ENCODE data around the gene SHMT1.
A peak's percentile ranks its signal among the peaks of the same experiment; 100 is the strongest.
"Not testable (repeated sequence)": the region's sequence is repeated elsewhere in the genome, so short reads cannot be mapped to it uniquely, and the experiment has no call there.

Gene SHMT1

DNA sequence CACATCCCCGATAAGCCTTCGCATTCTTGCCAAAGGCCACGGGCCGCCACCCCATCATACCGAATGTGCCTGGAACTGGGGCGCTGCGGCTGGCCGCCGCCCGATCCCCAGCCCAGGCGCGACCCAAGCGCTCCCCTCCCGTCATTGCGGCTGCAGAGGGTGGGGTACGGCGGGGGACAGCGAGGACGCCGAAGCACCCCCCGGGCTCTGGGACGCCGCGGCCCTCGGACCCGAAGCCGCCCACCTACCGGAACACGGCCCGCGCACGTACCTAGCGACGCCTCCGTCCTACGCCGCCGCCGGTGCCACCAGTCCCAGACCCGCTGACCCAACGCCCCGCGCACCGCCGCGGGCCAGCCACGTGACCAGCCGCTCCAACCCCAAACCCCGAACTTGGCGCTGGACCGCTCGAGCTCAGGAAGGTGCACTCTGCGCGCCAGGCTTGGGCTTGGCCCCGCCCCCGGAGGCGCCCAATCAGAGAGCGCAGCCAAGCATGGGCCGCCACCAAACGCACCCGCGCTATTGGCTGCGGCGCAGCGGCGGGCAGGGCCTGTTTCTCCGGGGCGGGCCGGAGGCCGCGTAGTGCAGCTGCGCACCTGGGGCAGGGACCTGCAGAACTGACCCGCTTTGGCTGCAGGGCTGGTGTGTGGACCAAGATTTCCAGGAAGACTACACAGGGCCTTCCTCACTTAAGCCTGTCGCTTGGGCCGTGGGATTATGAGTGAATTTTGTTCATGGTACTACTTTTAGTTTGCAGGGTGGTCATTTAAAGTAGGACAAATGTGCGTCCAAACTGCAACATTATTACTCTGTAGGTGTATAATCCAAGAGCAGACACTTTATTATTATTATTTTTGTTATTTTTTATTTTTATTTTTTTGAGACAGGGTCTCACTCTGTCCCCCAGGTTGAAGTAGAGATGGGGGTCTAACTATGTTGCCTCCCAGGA lies at the start of gene SHMT1:
TSS of gene SHMT1 (minus strand) at position 450 of the 949 bp plus-strand sequence. CDS start 7,569 bp downstream, outside the sequence.
- peak; percentile 77 for DNase-seq (ENCODE audit: low read depth)

DNA sequence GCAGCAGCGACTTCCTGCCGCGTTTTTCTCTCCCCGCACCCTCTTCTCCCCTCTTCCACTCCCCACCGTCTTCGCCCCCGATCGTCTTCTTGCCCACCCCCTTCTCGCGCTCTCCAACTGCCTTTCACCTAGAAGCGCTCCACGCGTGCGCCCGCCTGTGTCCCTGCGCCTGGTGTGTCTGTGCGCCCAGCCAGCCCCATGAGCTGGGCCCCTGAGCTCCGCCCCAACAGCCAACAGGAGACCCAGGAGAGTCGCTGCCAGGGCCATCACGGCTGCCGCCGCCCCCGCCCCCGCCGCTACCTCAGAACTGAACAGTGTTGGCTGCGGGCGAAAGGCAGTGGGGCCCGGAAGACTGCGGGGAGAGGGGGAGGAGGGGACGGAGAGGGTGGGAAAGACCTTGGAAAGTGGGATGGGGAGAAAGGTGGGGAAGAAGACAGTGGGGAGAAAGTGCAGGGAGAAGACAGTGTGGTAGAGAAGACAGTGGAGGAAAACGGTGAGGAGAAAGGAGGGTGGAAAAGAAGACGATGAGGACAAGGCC lies 48.7 kb upstream of the SHMT1 start:
- not testable (repeated sequence) for DNase-seq (ENCODE audit: low read depth)

DNA sequence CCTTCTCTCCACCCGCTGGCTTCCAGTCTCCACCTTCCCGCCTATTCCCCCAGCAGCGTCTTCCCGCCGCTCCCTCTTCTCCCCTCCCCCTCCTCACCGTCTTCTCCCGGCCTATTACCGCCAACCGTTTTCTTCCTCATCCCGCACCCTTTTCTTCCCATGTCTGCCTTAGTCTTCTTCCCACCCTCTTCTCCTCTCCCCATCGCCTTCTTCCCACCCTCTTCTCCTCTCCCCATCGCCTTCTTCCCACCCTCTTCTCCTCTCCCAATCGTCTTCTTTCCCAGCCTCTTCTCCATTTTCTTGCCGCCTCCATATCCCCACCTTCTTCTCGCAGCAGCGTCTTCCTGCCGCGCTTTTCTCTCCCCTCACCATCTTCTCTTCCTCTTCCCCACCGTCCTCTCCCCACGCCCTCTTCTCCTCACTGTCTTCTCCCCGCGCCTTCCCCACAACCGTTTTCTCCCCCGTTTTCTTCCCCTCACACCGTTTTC lies 48.1 kb upstream of the SHMT1 start:
- peak; percentile 71 for DNase-seq (ENCODE audit: low read depth)

DNA sequence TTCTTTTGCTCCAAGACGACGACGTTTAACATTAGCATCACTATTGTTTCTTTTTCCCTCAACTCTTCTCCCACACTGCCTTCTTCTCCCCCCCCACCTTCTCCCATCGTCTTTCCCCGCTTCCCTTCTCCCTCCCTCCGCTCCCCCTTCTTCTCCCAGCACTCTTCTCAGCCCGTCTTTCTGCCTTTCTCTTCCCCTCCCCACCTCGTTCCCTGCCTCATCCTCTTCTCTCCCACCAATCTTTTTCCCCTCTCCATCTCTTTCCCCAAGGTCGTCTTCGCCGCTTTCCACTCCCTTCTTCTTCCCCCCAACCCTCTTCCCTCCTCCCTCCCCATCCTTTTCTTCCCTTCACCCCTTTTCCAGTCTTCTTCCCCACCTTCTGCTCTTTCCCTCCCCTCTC lies 47.4 kb upstream of the SHMT1 start:
- peak; percentile 27 for DNase-seq (ENCODE audit: low read depth)

DNA sequence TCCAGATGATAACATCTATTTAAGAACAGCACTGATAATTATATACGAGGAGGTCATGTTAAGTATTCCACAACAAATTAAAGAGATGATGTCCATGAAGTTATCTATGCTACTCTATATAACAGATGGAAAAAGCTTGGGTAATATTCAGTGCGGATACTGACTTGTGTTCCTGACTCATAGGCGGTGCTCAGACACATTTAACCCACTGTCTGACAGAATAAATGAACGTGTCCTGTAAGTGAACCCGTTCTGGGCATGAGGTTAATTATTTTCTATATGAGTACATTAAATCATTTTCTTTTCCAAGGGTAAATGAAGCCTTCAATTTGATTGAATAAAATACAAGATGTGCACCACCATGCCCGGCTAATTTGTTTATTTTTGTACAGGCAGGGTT lies 46.0 kb upstream of the SHMT1 start:
- DNase-seq (ENCODE audit: low read depth): peak; percentile 55

DNA sequence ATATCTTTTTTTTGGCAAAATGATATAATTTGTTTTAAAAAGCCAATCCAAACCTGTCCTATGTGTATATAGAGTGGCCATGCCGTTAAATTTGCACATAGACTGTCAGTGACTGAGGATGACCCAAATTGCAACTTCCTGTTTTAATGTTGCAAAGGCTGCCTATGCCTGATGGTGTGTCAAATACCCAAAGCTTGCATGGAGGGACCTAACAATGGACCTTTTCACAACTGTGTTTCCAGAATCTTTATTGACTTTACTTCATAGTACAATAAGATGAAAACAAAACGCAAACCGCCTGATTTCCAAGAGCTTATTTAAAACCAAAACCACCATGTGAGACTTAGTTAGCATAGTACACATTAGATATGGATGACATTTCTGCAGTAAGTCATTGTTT lies 45.6 kb upstream of the SHMT1 start:
- not testable (repeated sequence) for DNase-seq (ENCODE audit: low read depth)

DNA sequence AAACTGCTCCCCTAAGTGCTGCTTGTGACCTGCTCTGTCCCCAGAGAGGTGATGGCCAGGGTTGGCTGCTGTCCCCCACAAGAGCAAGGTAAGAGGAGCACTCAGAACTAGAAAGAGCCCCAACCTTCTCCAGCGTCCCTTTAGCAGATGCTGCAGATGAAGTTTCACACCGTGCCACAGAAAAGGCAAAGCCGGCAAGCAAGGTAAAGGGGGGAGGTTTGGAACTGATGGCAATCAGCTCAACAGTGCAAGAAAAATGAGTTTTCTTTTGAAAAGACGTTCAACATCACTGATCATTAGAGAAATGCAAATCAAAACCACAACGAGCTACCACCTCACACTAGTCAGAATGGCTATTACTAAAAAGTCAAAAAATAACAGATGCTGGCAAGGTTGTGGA lies 40.3 kb upstream of the SHMT1 start:
- DNase-seq (ENCODE audit: low read depth): not testable (repeated sequence)

DNA sequence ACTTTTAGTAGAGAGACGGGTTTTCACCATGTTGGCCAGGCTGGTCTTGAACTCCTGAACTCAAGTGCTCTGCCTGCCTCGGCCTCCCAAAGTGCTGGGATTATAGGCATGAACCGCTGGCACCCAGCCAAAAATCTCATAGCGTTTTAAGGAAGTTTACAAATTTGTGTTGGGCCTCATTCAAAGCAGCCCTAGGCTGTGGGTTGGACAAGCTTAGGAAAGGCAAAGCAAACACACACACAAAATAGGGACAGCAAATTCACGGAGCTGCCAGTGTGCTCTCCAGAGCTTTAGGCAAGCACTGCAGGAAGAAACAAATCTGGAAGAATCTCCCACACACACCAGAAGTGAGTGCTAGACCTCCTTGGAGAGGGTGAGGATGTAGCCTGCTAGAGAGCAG lies 39.8 kb upstream of the SHMT1 start:
- DNase-seq (ENCODE audit: low read depth): not testable (repeated sequence)

DNA sequence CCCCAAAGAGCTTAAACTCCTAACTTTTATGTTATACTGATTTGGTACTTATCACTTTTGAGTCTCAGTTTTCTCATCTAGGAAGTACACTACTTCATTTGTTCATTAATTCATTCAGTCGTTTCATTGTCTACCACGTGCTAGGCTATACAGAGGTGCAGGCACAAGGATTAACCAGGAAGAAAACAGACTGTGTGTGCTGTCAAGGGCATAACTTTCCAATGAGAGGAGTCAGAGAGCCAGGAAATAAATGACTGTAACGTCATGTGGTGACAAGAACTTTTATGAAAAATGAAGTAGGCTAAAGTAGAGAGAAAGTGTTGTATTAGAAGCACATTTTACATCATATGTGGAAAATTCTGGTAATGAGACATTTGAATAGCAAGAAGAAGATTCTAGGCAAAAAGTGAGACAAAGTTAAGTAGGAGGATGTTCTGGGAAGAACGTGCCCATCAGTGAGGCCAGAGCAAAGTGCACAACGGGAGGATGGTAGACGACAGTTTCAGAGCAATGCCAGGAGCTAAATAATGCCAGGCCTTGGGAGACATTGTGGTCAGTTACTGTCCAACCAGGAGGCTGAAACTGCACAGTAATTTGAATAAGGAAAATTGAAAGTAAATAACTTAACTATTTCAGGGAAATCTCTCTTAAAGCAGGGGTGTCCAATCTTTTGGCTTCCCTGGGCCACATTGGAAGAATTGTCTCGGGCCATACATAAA lies 38.7 kb upstream of the SHMT1 start:
- DNase-seq (ENCODE audit: low read depth): peak; percentile 8

DNA sequence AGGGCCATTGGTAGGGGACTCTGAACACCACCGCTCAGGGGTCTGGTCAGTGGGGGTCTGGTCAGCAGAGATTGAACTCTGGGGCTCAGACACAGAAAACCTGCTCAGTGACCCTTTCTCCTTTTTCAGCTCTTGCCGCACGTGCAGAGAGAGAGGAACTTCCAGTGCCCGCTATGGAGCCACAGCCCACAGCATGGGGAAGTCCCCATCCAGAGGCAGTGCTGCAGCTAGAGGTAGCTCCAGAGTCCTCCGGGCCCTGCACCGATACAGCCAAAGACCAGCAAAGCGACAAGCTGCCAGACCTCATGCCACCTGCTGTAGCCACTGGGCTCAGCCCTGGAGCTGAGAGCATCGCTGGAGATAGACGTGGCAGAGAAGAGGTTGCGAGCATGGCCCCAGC lies 25.4 kb upstream of the SHMT1 start:
- not testable (repeated sequence) for DNase-seq (ENCODE audit: low read depth)

DNA sequence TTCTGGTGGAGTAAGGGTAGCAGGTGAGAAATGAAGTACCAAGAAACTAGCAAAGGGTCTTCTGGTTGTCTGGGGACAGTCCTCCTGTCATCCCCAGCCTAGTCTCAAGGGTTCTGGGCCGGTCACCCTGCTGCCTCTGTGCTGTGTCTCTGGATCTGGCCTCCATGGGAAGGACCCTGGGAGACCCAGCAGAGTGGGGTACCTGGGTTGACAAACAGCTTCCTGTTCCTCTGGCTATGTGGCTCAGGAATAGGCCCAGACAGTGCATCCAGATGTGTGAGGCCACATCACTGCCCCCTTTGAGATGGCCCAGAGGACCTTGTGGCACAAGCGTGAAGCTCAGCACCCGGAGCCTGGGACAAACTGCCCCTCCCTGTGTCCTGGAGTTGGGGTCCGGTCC lies 24.9 kb upstream of the SHMT1 start:
- not testable (repeated sequence) for DNase-seq (ENCODE audit: low read depth)

DNA sequence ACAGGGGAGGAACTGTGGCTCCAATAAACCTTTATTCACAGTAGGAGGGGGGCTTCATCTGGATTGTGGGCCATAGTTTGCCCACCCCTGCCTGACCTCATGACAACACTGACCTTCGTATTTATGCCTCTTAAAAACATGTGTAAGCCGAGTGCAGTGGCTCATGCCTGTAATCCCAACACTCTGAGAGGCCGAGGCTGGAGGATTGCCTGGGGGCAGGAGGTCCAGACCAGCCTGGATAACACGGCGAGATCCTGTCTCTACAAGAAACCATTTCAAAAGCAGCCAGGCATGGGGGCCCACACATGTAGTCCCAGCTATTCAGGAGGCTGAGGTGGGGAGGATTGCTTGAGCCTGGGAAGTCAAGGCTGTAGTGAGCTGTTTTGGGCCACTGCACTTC lies 24.2 kb upstream of the SHMT1 start:
- DNase-seq (ENCODE audit: low read depth): not testable (repeated sequence)

DNA sequence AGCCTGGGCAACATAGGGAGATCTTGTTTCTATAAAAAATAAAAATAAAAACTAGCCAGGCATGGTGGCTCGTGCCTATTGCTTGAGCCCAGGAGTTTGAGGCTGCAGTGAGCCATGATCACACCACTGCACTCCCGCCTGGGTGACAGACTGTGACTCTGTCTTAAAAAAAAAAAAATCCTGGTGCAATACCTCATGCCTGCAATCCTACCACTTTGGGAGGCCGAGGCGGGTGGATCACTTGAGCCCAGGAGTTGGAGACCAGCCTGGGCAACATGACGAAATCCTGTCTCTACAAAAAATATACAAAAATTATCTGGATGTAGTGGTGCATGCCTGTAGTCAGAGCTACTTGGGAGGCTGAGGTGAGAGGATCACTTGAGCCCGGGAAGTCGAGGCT lies 20.9 kb upstream of the SHMT1 start:
- DNase-seq (ENCODE audit: low read depth): not testable (repeated sequence)

DNA sequence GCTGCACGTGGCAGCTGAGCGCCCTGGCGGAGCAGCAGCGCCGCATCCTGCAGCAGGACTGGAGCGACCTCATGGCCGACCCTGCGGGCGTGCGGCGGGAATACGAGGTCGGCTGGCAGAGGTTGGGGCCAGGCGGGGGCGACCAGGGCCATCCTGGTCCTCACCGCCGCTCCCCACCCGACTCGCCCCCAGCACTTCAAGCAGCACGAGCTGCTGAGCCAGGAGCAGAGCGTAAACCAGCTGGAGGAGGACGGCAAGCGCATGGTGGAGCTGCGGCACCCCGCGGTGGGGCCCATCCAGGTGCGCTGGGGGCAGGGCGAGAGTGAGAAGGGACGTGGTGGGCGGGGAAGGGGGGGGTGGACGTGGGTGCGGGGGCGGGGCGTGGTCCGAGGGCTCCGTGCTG lies 19.7 kb upstream of the SHMT1 start:
- DNase-seq (ENCODE audit: low read depth): not testable (repeated sequence)

DNA sequence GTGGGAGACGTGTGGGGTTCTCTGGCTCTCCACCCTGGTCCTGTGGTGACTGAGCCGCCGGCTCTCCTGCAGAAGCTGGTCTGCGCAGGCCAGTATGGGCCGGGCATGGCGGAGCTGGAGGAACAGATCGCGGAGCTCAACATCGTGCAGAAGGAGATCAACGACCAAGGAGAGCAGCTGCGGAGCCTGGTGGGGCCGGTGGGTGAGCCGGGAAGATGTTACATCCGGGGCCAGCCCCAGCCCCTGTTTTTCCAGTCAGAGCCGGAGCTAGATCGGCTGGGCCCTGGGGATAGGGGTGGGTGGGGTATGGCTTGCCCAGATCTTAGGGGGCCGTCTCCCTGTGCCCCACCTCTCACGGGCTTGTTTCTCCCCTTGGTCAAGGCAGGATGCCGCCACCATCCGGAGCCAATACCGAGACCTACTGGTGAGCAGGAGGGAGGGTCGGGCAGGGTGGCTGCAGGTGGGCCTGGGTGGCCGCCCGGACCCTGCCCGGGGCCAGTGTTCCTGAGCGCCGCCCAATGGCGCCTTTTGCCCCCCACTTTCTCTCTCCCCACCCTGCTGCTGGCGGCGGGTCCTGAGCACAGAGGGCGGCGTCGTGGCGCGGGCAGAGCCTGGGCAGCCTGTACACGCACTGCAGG lies 19.2 kb upstream of the SHMT1 start:
- DNase-seq (ENCODE audit: low read depth): peak; percentile 4

DNA sequence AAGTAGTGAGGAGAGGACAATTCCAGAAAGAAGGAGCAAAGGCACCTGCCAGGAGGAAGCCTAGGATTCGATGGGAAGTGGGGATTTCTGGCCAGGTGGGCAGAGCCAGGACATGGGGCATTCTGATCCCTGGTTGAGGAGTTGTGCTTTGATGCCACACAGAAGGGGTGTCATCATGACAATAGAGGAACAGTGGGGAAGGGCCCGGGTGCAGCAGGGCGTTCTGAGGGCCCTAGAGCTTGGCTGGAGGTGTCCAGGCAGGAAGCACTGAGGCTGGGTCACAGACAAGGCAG lies 18.5 kb upstream of the SHMT1 start:
- no peak for DNase-seq (ENCODE audit: low read depth)

DNA sequence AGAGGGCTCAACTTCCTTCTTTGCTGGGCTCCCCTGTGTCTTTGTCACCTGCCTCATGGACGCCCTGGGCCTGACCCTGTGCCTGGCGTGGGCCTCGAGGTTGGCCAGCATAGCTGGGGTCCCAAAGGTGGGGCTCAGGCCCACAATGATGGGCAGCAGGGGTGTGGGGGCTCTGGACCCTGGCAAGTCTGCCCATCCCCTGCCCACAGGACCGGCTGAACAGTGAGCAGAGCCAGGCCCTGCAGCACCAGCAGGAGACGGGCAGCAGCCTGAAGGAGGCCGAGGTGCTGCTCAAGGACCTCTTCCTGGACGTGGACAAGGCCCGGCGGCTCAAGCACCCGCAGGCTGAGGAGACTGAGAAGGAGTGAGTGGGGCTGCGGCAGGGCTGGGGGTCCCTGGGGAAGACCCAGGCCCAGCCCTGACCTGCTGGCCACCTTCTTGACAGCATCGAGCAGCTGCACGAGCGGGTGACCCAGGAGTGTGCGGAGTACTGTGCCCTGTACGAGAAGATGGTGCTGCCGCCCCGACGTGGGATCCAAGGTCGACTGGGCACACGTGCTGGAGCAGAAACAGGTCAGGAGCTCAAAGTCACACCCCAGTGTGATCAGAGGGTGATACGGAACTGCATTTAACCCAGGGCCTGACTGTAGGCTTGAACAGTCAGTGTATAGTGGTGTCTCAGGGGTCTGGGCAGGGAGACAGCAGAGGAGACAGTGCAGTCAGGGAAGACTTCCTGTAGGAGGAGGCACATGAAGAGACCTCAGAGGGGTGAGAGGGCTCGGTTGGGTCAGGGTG lies 18.0 kb upstream of the SHMT1 start:
- no peak for DNase-seq (ENCODE audit: low read depth)

DNA sequence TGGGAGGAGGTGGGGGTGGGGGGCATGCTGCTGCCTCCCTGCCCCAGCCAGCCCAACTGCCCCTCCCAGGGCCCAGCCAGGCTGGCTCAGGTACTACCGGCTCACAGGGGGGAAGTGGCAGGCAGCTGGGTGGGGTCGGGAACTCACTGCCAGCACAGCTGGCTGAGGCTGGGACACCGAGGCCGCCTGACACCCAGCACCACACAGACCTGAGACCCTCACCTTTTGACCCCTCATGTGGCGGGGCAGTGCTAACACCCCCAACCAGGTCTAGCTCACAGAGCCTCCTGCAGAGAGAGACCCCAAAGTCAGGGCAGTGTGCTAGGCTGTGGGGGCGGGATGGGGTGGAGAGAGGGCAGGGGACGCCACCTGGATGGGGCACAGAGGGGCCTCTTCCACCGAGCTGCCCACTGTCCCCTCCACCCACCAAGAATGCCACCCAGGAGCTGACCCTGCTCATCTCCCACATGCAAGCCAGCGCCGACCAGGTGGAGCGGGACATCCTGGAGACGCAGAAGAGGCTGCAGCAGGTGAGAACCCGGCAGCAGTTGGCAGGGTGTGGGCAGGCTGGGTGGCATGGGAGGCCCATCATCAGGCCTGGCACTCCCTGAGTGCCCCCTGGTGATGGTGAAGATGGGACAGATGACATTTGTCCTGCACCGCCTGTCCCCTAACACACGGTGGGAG lies 17.3 kb upstream of the SHMT1 start:
- DNase-seq (ENCODE audit: low read depth): no peak

DNA sequence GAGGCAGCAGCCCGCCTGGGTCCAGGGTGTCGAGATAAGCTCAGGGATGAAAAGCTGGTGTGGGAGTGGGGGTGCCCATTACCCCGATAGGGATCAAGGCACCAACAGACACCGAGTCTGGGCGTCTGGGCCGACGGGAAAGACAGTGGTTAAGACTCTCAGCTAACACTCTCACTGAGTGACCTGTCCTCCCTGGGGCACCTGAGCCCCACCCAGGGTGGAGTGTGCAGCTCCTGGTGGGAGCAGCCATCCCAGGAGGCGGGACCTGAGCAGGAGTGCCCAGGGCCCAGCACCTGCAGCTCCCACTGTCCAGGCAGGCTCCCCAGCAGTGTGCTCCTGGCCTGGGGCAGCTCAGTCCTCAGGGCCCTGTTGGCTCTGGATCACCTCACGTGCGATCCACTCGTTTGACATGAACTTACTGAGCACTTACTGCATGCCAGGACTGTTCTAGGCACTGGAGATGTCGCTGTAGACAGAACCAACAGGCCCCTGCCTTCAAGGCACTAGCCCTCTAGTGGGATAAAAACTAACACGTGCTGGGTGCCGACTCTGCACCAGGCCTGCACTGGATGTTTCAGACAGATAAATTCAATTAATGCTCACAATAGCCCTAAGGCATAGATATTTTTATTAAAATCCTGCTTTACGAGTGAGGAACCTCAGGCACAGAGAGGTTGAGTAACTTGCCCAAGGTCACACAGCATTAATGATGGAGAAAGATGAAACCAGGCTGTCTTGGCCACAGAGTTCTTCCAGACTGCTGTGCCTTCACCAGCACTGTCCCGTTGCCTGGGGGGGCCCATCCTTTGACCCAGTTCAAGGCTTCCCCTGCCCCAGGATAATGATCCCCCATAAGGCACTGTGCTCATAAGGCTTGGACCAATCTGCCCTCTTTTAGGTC lies 16.1 kb upstream of the SHMT1 start:
- no peak for DNase-seq (ENCODE audit: low read depth)

DNA sequence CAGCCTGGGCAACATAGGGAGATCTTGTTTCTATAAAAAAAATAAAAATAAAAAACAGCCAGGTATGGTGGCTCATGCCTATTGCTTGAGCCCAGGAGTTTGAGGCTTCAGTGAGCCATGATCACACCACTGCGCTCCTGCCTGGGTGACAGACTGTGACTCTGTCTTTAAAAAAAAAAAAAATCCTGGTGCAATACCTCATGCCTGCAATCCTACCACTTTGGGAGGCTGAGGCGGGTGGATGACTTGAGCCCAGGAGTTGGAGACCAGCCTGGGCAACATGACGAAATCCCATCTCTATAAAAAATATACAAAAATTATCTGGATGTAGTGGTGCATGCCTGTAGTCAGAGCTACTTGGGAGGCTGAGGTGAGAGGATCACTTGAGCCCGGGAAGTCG lies 15.3 kb upstream of the SHMT1 start:
- not testable (repeated sequence) for DNase-seq (ENCODE audit: low read depth)
